ENCODE measurements around the gene KRTAP12-2.

Gene KRTAP12-2

DNA sequence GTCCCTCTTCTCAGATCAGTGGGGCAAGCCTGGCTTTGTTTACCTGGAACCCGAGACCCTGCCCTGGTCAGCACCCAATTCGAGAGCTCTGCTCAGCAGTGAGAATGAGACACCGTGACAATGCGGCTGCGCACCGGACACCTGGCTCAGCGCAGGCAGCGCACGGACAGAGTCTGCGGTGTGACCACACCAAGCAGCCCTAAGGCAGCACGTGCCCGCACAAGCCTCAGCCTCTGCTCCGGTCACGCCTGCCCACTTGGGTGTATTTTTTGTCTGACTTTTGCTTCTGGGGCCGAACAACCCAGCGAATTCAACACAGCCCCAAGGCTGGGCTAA, 50.2 kb downstream of the KRTAP12-2 start:
- TF ChIP-seq, protein P1, sequence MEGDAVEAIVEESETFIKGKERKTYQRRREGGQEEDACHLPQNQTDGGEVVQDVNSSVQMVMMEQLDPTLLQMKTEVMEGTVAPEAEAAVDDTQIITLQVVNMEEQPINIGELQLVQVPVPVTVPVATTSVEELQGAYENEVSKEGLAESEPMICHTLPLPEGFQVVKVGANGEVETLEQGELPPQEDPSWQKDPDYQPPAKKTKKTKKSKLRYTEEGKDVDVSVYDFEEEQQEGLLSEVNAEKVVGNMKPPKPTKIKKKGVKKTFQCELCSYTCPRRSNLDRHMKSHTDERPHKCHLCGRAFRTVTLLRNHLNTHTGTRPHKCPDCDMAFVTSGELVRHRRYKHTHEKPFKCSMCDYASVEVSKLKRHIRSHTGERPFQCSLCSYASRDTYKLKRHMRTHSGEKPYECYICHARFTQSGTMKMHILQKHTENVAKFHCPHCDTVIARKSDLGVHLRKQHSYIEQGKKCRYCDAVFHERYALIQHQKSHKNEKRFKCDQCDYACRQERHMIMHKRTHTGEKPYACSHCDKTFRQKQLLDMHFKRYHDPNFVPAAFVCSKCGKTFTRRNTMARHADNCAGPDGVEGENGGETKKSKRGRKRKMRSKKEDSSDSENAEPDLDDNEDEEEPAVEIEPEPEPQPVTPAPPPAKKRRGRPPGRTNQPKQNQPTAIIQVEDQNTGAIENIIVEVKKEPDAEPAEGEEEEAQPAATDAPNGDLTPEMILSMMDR (conservative IDR thresholded peaks at IDR 0.05; ENCODE audit: low read depth, low read length): no peak
- DNase-seq (ENCODE audit: low read depth): no peak
- no peak overlapping the region for H3K4me3 ChIP-seq (ENCODE audit: low read length)
